Fibroblast of pulmonary artery (primary cell): Measurements from ENCODE around the gene VWC2L.

ENCODE experiments used
- DNase-seq: peaks from one replicate; pipeline ENCODE4 v3.0.0-alpha.2; 2010; ENCODE audit warnings: low read depth
- H3K4me3 ChIP-seq: replicated peaks from 2 replicates; pipeline ENCODE4 v1.5.1; 2011; ENCODE audit warnings: low read depth, mild to moderate bottlenecking, control low read depth, low read length, moderate library complexity
- CTCF ChIP-seq: IDR thresholded peaks from 2 replicates; pipeline ENCODE4 v1.5.1; 2011; ENCODE audit warnings: mild to moderate bottlenecking, control low read depth, low read length, inconsistent platforms; ENCODE audit errors: missing control alignments

Gene VWC2L

GRCh38 chr2:214379227-214379626, 31.6 kb upstream of the VWC2L start:
- TF ChIP-seq CTCF = no peak
- H3K4me3 ChIP-seq = no peak overlapping the region
- no peak for DNase-seq

GRCh38 chr2:214380681-214381080, 30.2 kb upstream of the VWC2L start:
- DNase-seq = no peak
- TF ChIP-seq CTCF = no peak
- no peak overlapping the region for H3K4me3 ChIP-seq

GRCh38 chr2:214382229-214382628, 28.6 kb upstream of the VWC2L start:
- no peak for DNase-seq
- no peak for TF ChIP-seq CTCF
- no peak overlapping the region for H3K4me3 ChIP-seq

DNA sequence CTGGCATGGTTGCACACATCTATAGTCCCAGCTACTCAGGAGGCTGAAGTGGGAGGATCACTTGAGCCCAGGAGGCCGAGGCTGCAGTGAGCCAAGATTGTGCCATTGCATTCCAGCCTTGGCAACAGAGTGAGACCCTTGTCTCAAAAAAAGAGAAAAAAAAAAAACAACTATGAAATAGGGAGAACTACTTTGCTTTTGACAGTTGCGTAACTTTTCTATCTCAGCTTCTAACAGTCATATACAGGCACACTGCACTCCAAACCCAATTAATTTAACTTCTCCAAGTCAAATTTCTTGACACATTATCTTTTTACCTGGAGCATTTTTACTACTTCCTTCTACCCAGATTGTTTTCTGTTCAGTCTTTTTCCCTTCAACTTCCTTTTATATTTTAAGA, 24.1 kb upstream of the VWC2L start:
- no peak overlapping the region for H3K4me3 ChIP-seq
- DNase-seq = no peak
- no peak for TF ChIP-seq CTCF

GRCh38 chr2:214389334-214389733, 21.5 kb upstream of the VWC2L start:
- H3K4me3 ChIP-seq = no peak overlapping the region
- no peak for DNase-seq
- no peak for TF ChIP-seq CTCF

DNA sequence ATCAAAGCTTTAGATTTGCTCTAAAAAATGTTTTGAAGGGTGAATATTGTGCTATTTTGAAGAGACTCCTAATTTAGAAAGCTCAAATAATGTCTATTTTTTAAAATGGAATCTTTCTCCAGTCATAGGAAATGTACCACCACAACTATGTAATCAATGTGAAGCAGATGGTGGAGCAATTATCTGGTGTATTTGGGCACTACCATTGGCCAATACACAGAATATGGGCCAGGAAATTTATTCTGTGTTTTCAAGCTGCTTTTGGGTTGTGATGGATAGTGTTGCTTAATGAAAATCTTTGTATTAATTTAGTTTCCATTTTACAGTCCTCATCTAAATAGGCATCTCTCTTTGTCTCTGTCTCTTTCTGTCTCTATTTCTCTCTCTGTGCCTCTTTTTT, 17.1 kb upstream of the VWC2L start:
- no peak for TF ChIP-seq CTCF
- H3K4me3 ChIP-seq = no peak overlapping the region
- no peak for DNase-seq

- no peak overlapping the region for H3K4me3 ChIP-seq
- no peak for DNase-seq
- no peak for TF ChIP-seq CTCF
These were observed 15.8 kb upstream of the VWC2L start for GRCh38 chr2:214395040-214395439.
